NT2/D1 (cell line): ENCODE measurements around the gene SERAC1.

Experiments
- DNase-seq: peaks from one replicate; pipeline ENCODE4 v3.0.0-alpha.2; 2011; ENCODE audit warnings: low read depth, low spot score
- H3K27me3 ChIP-seq: 2 replicates; pipeline ENCODE4 v1.6.0; 2011; ENCODE audit warnings: mild to moderate bottlenecking; ENCODE audit not compliant: insufficient read length, insufficient read depth
- H3K36me3 ChIP-seq: 2 replicates; pipeline ENCODE4 v1.6.1; 2011; ENCODE audit warnings: mild to moderate bottlenecking, low read length, mixed read lengths; ENCODE audit not compliant: insufficient read depth, insufficient read length
- H3K4me1 ChIP-seq: 2 replicates; pipeline ENCODE4 v1.5.1; 2011; ENCODE audit not compliant: insufficient read depth, insufficient read length
- H3K4me3 ChIP-seq: 2 replicates; pipeline ENCODE4 v1.5.1; 2011; ENCODE audit warnings: low read depth; ENCODE audit not compliant: insufficient read length
- H3K9ac ChIP-seq: 2 replicates; pipeline ENCODE4 v1.6.0; 2011; ENCODE audit warnings: low read depth; ENCODE audit not compliant: insufficient read length
- H3K9me3 ChIP-seq: 2 replicates; pipeline ENCODE4 v1.5.1; 2011; ENCODE audit warnings: mild to moderate bottlenecking, low read length; ENCODE audit not compliant: insufficient read depth
- SUZ12 ChIP-seq: IDR thresholded peaks from 2 replicates; pipeline ENCODE4 v1.6.1; 2011; ENCODE audit not compliant: insufficient read length, insufficient read depth; ENCODE audit errors: extremely low read depth
- YY1 ChIP-seq: IDR thresholded peaks from 2 replicates; pipeline ENCODE4 v1.6.1; 2011; ENCODE audit not compliant: insufficient read length, insufficient read depth
- ZNF274 ChIP-seq: IDR thresholded peaks from 2 replicates; pipeline ENCODE4 v1.6.1; 2011; ENCODE audit warnings: mild to moderate bottlenecking, low read depth, low read length

The SERAC1 gene

DNA sequence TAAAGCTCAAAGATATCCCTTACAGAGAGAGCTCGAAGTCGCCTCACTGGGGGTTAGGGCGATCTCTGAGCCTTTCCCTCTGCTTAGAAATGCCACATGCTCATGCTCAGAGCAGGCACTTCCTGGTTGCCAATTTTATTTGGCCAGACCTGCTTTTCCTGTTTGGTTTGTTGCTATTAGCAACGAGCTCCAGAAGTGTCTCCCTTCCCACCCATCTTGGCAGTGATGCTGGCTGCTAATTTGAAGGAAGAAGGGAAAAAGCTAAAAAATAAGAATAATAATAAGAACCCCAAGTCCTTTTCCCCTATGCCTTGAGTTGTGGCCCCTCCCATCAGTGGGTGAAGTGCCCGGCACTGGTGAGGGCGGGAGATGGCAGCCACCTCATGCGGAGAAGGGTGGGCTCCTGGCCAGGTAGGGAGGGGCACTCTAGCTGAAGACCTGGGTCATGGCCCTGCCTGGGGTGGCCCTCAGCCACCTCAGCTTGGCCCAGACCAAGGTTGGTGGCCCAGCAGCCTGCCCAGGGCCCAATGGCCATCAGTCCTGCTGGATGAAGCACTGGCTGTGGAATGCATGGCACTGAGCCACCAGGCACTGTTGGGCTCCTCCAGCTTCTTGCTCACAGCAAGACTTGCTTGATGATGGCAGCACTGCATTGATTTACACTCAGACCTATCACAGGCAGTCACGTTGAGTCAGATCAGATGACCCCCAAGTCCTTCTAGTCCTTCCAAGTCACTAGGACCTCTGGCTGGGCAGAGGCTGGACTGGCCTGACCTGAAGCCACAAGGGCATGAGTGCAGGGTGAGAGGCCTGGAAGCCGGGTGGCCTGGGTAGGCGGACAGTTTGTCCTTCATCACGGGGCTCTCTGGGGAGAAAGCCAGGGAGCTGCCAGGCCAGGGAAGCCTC lies 107.4 kb downstream of the SERAC1 start:
- no peak for DNase-seq
- Histone ChIP-seq H3K27me3 (no peaks in the 10 kb centered on the region), H3K4me1 (peaks cover 2% of the 10 kb centered on the region), H3K9ac (no peak overlapping the region), H3K9me3 (no peaks in the 10 kb centered on the region), H3K36me3 (peaks cover 32% of the 10 kb centered on the region), H3K4me3 (no peak overlapping the region)
- TF ChIP-seq SUZ12 (no peak), ZNF274 (no peak), YY1 (no peak)
